ENCODE data around the gene TRIM49D1. TPM values are rescaled to one million over a fixed set of nuclear protein-coding genes. Genes with fewer than 3 reads are reported as not detected.

The TRIM49D1 gene, protein sequence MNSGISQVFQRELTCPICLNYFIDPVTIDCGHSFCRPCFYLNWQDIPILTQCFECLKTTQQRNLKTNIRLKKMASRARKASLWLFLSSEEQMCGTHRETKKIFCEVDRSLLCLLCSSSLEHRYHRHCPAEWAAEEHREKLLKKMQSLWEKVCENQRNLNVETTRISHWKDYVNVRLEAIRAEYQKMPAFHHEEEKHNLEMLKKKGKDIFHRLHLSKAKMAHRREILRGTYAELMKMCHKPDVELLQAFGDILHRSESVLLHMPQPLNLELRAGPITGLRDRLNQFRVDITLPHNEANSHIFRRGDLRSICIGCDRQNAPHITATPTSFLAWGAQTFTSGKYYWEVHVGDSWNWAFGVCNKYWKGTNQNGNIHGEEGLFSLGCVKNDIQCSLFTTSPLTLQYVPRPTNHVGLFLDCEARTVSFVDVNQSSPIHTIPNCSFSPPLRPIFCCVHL
- not detected for total RNA-seq

DNA sequence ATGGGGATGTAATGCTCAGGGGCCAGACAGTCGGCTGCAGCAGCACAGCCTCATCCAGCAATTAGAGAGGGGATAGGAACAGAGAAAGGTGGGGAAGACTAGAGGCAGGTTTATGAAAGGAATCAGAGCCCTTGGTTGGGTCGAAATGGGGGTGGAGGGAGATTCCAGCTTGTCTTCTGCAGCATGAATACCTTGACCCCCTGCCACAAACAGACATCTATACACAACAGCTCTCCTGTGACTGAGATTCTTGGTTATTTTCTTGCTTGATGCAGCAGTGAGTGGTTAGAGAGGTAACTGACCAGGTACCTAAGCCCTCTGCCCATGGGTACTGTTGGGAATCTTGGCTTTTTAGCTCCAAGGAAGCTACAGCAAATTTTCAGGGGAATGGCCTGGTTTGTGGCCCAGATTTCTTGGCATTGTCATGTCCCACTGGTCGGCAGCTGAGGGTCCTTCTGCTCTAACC lies at the start of gene TRIM49D1:
TRIM49D1 (minus strand) TSS at position 51 of the 466 bp plus-strand sequence. CDS start 4,535 bp downstream, outside the sequence.

DNA sequence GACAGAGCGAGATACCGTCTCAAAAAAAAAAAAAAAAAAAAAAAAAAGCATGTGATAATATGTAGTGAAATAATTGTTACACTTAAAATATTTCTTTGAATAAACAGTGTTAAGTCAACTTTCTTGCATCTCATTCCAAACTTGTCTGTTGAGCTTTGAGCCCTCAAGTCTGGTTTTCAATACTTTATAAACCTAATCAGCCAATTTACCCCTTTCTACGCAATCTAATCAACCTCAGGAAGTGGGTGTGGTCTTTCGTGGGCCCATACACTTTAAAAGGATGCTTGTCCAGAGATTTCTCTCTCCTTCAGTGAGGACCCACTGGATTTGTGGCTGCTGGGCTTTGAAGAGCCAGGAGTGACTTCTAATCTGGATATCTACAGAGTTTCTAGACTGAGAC lies 43.7 kb upstream of the TRIM49D1 start, which contains the start of gene TRIM64:
TRIM64 (plus strand) TSS at position 301 of the 400 bp plus-strand sequence. CDS start 2,467 bp downstream, outside the sequence.

GRCh38 chr11:89923764-89924163 lies 1.7 kb upstream of the TRIM49D1 start, which contains the start of gene TRIM49D2:
Gene TRIM49D2, plus strand, starts transcription at chr11:89924064. Its CDS starts 2,698 bp downstream, at chr11:89926762.

Small RNA genes within 50 kb of the gene (small RNA-seq; reads per million reads assigned to genes)
- gene AP004607.1 (ENCODE audit: low replicate concordance) = not detected

Other genes with a start within 250 kb of the TRIM49D1 start
- gene TRIM77, start 211.9 kb downstream of the TRIM49D1 start, total RNA-seq = not detected
- gene TRIM49, start 113.7 kb downstream of the TRIM49D1 start, total RNA-seq = not detected
- not detected for gene TRIM64B, start 43.8 kb downstream of the TRIM49D1 start, total RNA-seq
- not detected for gene TRIM49D2, start 1.8 kb upstream of the TRIM49D1 start, total RNA-seq
- gene TRIM64, start 43.8 kb upstream of the TRIM49D1 start, total RNA-seq = not detected
- gene TRIM49C, start 108.9 kb upstream of the TRIM49D1 start, total RNA-seq = not detected
- gene UBTFL1, start 163.7 kb upstream of the TRIM49D1 start, total RNA-seq = not detected
- gene NAALAD2, start 212.4 kb upstream of the TRIM49D1 start, total RNA-seq = 24.2 TPM

Measured in metanephros (tissue), 2 donors.